ENCODE results near the gene TCP1. TPM values are rescaled to one million over a fixed set of nuclear protein-coding genes. Genes with fewer than 3 reads are reported as not detected.

Gene TCP1
- total RNA-seq, 2 donors from 2014 or later = 165 to 172 TPM

Other genes with a start within 250 kb of the TCP1 start
- gene SOD2, start 96.4 kb downstream of the TCP1 start, total RNA-seq = 100 to 1,000 TPM; 284 to 402 TPM
- 10 to 100 TPM; 73.4 to 79.3 TPM for gene WTAP, start 62.1 kb downstream of the TCP1 start, total RNA-seq
- gene ACAT2, start 27.6 kb downstream of the TCP1 start, total RNA-seq = 100 to 1,000 TPM in 1 of 2 donors, 10 to 100 TPM in 1; 72.8 to 114 TPM
- gene MRPL18, start 865 bp upstream of the TCP1 start, total RNA-seq = 10 to 100 TPM; 66.9 to 72.5 TPM
- gene PNLDC1, start 10.7 kb upstream of the TCP1 start, total RNA-seq = not detected
- gene MAS1, start 101.4 kb upstream of the TCP1 start, total RNA-seq = not detected
- 100 to 1,000 TPM in 1 of 2 donors, 10 to 100 TPM in 1; 97.3 to 100 TPM for gene IGF2R, start 179.5 kb upstream of the TCP1 start, total RNA-seq